DND-41 (cell line): ENCODE measurements around the gene LTBP1.

Experiments
- ATAC-seq: fragments of 200-7000 bp; cut with Tn5 transposase; 3 replicates; pipeline ENCODE4 v1.9.1; 2021; ENCODE audit warnings: low read depth; ENCODE audit not compliant: insufficient read depth
- DNase-seq: peaks from one replicate; pipeline ENCODE4 v3.0.0-alpha.2; 2020
- H2AFZ ChIP-seq: 2 replicates; pipeline ENCODE4 v1.6.0; 2012; ENCODE audit warnings: low read depth, low read length
- H3K27ac ChIP-seq: 2 replicates; pipeline ENCODE4 v1.5.1; 2012; ENCODE audit warnings: low read length, inconsistent platforms
- H3K27me3 ChIP-seq: fragments of 200-600 bp; sonication (generic); 2 replicates; pipeline ENCODE4 v1.6.0; 2012; ENCODE audit warnings: low read length, mild to moderate bottlenecking, inconsistent platforms; ENCODE audit not compliant: insufficient read depth, poor library complexity
- H3K36me3 ChIP-seq: 2 replicates; pipeline ENCODE4 v1.5.1; 2012; ENCODE audit warnings: low read length, inconsistent platforms; ENCODE audit not compliant: insufficient read depth
- H3K4me1 ChIP-seq: 2 replicates; pipeline ENCODE4 v1.5.1; 2012; ENCODE audit warnings: mild to moderate bottlenecking, low read length; ENCODE audit not compliant: insufficient read depth
- H3K4me2 ChIP-seq: 2 replicates; pipeline ENCODE4 v1.6.0; 2012; ENCODE audit warnings: mild to moderate bottlenecking, moderate library complexity, low read length, inconsistent platforms; ENCODE audit not compliant: insufficient read depth
- H3K4me3 ChIP-seq, 2 experiments: fragments of 200-600 bp in 1 of 2; shearing (Covaris generic) in 1 of 2; 2 replicates each; pipeline ENCODE4 v1.5.1; 2012 to 2016; ENCODE audit warnings: inconsistent platforms in 2 of 2, low read length in 2 of 2, mild to moderate bottlenecking in 2 of 2, low read depth in 1 of 2, moderate library complexity in 1 of 2
- H3K79me2 ChIP-seq: 2 replicates; pipeline ENCODE4 v1.6.0; 2012; ENCODE audit warnings: low read length, inconsistent platforms; ENCODE audit not compliant: insufficient read depth
- H3K9ac ChIP-seq: 2 replicates; pipeline ENCODE4 v1.6.0; 2012; ENCODE audit warnings: low read depth, mild to moderate bottlenecking, inconsistent platforms, low read length, moderate library complexity
- H3K9me3 ChIP-seq: 2 replicates; pipeline ENCODE4 v1.5.1; 2012; ENCODE audit warnings: low read length, moderate library complexity, mild to moderate bottlenecking, inconsistent platforms; ENCODE audit not compliant: insufficient read depth, severe bottlenecking
- H4K20me1 ChIP-seq: 2 replicates; pipeline ENCODE4 v1.6.0; 2012; ENCODE audit warnings: low read length; ENCODE audit not compliant: insufficient read depth
- CTCF ChIP-seq: IDR thresholded peaks from 2 replicates; pipeline ENCODE4 v1.5.1; 2012; ENCODE audit warnings: borderline replicate concordance, low read length, moderate library complexity, mild to moderate bottlenecking; ENCODE audit not compliant: poor library complexity, severe bottlenecking; ENCODE audit errors: extremely low read depth
- EZH2 ChIP-seq: IDR thresholded peaks from 3 replicates; pipeline ENCODE4 v1.6.1; 2012; ENCODE audit warnings: borderline replicate concordance, low read depth, mild to moderate bottlenecking, moderate library complexity, low read length, inconsistent platforms; ENCODE audit not compliant: severe bottlenecking

Gene LTBP1

GRCh38 chr2:33326100-33326499, 379.3 kb downstream of the LTBP1 start:
- no peak for ATAC-seq
- no peak overlapping the region for H3K9ac ChIP-seq
- H4K20me1 ChIP-seq, result no peaks in the 10 kb centered on the region
- H3K27ac ChIP-seq, result no peak overlapping the region
- H3K36me3 ChIP-seq, result no peaks in the 10 kb centered on the region
- H3K4me3 ChIP-seq, result no peak overlapping the region
- H3K79me2 ChIP-seq, result no peaks in the 10 kb centered on the region
- H3K9me3 ChIP-seq, result no peaks in the 10 kb centered on the region
- no peaks in the 10 kb centered on the region for H3K27me3 ChIP-seq
- no peak for DNase-seq
- no peak overlapping the region for H3K4me2 ChIP-seq
- H2AFZ ChIP-seq, result no peak overlapping the region
- TF ChIP-seq EZH2 (no peak), CTCF (no peak)
- H3K4me1 ChIP-seq, result peaks cover 27% of the 10 kb centered on the region

- no peak for TF ChIP-seq EZH2
- TF ChIP-seq CTCF, result no peak
- H4K20me1 ChIP-seq, result no peaks in the 10 kb centered on the region
- no peak overlapping the region for H3K27ac ChIP-seq
- no peak overlapping the region for H3K4me2 ChIP-seq
- DNase-seq (no peak), ATAC-seq (no peak)
- H3K79me2 ChIP-seq, result no peaks in the 10 kb centered on the region
- no peaks in the 10 kb centered on the region for H3K36me3 ChIP-seq
- no peak overlapping the region for H3K9ac ChIP-seq
- H2AFZ ChIP-seq, result no peak overlapping the region
- no peaks in the 10 kb centered on the region for H3K27me3 ChIP-seq
- H3K4me3 ChIP-seq, result no peak overlapping the region
- no peaks in the 10 kb centered on the region for H3K9me3 ChIP-seq
- H3K4me1 ChIP-seq, result no peaks in the 10 kb centered on the region
These were observed 386.7 kb downstream of the LTBP1 start for GRCh38 chr2:33333433-33333832.

- Histone ChIP-seq H3K4me3 (no peak overlapping the region), H3K27ac (no peak overlapping the region), H3K79me2 (no peaks in the 10 kb centered on the region), H2AFZ (no peak overlapping the region), H3K9ac (no peak overlapping the region), H3K36me3 (no peaks in the 10 kb centered on the region), H3K9me3 (no peaks in the 10 kb centered on the region), H3K4me2 (no peak overlapping the region), H4K20me1 (no peaks in the 10 kb centered on the region), H3K27me3 (no peaks in the 10 kb centered on the region), H3K4me1 (no peaks in the 10 kb centered on the region)
- no peak for ATAC-seq
- TF ChIP-seq CTCF (no peak), EZH2 (no peak)
- no peak for DNase-seq
These were observed 387.3 kb downstream of the LTBP1 start for GRCh38 chr2:33334083-33334482.

GRCh38 chr2:33335516-33335915, 388.8 kb downstream of the LTBP1 start:
- TF ChIP-seq EZH2 (no peak), CTCF (no peak)
- H4K20me1 ChIP-seq, result no peaks in the 10 kb centered on the region
- no peak overlapping the region for H3K9ac ChIP-seq
- no peaks in the 10 kb centered on the region for H3K36me3 ChIP-seq
- DNase-seq (no peak), ATAC-seq (no peak)
- H3K79me2 ChIP-seq, result no peaks in the 10 kb centered on the region
- H3K4me1 ChIP-seq, result no peaks in the 10 kb centered on the region
- no peak overlapping the region for H3K4me3 ChIP-seq
- H3K27ac ChIP-seq, result no peak overlapping the region
- no peaks in the 10 kb centered on the region for H3K9me3 ChIP-seq
- H2AFZ ChIP-seq, result no peak overlapping the region
- H3K27me3 ChIP-seq, result no peaks in the 10 kb centered on the region
- no peak overlapping the region for H3K4me2 ChIP-seq
